Measurements from ENCODE around the gene POMGNT1.
"Not testable (repeated sequence)": the region's sequence is repeated elsewhere in the genome, so short reads cannot be mapped to it uniquely, and the experiment has no call there.

The POMGNT1 gene

GRCh38 chr1:46197964-46198811 lies at the start of gene POMGNT1:
TSS of gene POMGNT1 (minus strand) at chr1:46198434. CDS start at chr1:46197821, 613 bp downstream.
- peak; percentile 73 for DNase-seq (ENCODE audit: low read depth)

DNA sequence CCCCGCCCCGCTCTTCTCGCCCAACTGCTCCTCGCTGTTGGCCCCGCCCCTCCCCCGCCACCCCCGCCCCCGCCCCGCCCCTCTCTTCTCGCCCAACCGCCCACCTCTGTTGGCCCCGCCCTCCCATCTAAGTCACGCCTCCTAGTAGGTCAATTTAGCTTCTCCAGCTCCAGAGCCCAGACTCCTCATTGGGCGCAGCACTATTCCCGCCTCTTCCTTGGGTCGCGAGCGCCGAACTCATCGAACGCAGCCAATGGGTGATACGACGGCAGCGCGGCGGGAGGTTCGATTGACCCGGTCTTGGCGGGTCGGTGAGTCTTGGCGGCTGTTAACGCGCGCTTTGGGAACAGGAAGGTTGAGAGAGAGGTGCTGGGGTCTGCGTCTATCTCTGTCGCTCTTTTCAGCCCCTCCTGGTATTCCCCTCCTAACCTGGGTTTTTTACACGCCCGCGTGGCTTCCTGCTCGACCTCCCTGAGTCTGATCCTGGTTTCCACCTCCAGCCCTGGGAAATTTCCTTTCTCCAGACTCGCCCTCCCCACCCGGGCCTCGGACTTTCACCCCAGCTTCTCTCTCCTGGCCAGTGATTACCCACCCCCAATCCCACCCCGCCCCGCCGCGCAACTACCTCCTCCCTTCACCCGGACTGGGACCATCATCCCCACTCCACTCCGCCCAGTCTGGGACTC lies 49.3 kb upstream of the POMGNT1 start, which contains the start of gene RAD54L:
TSS of gene RAD54L (plus strand) at position 328 of the 686 bp plus-strand sequence. CDS start 643 bp downstream, outside the sequence.
- DNase-seq (ENCODE audit: low read depth), result peak; percentile 95

GRCh38 chr1:46246548-46247435 lies 48.6 kb upstream of the POMGNT1 start:
- DNase-seq (ENCODE audit: low read depth), result peak; percentile 48

DNA sequence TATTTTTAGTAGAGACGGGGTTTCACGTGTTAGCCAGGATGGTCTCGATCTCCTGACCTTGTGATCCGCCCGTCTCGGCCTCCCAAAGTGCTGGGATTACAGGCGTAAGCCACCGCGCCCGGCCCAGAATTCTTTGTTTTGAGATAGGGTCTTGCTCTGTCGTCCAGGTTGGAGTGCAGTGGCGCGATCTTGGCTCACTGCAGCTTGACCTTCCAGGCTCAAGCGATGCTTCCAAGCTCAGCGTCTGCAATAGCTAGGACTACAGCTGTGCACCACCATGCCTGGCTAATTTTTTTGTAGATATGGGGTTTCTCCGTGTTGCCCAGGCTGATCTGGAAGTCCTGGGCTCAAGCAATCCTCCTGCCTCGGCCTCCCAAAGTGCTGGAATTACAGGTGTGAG lies 47.9 kb upstream of the POMGNT1 start:
- DNase-seq (ENCODE audit: low read depth), result not testable (repeated sequence)

- DNase-seq (ENCODE audit: low read depth), result no peak
These were observed 46.6 kb upstream of the POMGNT1 start for GRCh38 chr1:46244656-46245371.

GRCh38 chr1:46243831-46244230 lies 45.6 kb upstream of the POMGNT1 start:
- not testable (repeated sequence) for DNase-seq (ENCODE audit: low read depth)

- DNase-seq (ENCODE audit: low read depth), result no peak
These were observed 44.7 kb upstream of the POMGNT1 start for GRCh38 chr1:46242918-46243317.

DNA sequence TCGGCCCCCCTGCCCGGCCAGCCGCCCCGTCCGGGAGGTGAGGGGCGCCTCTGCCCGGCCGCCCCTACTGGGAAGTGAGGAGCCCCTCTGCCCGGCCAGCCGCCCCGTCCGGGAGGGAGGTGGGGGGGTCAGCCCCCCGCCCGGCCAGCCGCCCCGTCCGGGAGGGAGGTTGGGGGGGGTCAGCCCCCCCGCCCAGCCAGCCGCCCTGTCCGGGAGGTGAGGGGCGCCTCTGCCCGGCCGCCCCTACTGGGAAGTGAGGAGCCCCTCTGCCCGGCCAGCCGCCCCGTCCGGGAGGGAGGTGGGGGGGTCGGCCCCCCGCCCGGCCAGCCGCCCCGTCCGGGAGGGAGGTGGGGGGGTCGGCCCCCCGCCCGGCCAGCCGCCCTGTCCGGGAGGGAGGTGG lies 43.5 kb upstream of the POMGNT1 start:
- DNase-seq (ENCODE audit: low read depth), result not testable (repeated sequence)

DNA sequence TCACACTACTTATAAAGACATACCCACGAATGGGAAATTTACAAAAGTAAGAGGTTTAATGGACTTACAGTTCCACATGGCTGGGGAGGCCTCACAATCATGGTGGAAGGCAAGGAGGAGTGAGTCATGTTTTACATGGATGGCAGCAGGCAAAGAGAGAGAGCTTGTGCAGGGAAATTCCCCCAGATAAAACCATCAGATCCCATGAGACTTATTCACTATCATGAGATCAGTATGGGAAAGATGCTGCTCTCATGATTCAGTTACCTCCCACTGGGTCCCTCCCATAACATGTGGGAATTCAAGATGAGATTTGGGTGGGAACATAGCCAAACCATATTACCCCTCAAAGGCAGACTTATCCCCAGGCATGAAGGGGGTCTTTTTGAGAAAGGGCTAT lies 40.6 kb upstream of the POMGNT1 start:
- not testable (repeated sequence) for DNase-seq (ENCODE audit: low read depth)

- DNase-seq (ENCODE audit: low read depth), result no peak
These were observed 38.6 kb upstream of the POMGNT1 start for GRCh38 chr1:46236882-46237281.

DNA sequence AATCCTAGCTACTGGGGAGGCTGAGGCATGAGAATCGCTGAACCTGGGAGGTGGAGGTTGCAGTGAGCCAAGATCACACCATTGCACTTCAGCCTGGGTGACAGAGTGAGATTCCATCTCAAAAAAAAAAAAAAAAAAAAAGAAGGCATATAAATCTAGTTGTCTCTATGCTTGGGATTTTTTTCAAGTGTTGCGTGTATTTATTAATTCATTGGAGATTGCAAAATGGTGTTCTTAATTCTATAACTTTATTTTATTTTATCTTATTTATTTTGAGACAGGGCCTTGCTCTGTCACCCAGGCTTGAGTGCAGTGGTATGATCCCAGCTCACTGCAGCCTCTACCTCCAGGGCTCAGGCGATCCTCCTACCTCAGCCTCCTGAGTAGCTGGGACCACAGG lies 33.0 kb upstream of the POMGNT1 start:
- not testable (repeated sequence) for DNase-seq (ENCODE audit: low read depth)

- DNase-seq (ENCODE audit: low read depth), result no peak
These were observed 26.7 kb upstream of the POMGNT1 start for GRCh38 chr1:46224966-46225365.

- DNase-seq (ENCODE audit: low read depth), result peak; percentile 50
These were observed 25.3 kb upstream of the POMGNT1 start for GRCh38 chr1:46223472-46223943.

DNA sequence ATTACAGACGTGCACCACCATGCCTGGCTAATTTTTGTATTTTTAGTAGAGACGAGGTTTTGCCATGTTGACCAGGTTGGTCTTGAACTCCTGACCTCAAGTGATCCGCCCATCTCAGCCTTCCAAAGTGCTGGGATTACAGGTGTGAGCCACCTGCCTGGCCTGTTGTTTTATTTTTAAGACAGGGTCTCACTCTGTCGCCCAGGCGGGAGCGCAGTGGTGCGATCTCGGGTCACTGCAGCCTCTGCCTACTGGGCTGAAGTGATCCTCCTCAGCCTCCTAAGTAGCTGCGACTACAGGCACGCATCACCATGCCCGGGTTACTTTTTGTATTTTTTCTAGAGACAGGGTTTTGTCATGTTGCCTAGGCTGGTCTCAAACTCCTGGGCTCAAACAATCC lies 24.8 kb upstream of the POMGNT1 start:
- not testable (repeated sequence) for DNase-seq (ENCODE audit: low read depth)

DNA sequence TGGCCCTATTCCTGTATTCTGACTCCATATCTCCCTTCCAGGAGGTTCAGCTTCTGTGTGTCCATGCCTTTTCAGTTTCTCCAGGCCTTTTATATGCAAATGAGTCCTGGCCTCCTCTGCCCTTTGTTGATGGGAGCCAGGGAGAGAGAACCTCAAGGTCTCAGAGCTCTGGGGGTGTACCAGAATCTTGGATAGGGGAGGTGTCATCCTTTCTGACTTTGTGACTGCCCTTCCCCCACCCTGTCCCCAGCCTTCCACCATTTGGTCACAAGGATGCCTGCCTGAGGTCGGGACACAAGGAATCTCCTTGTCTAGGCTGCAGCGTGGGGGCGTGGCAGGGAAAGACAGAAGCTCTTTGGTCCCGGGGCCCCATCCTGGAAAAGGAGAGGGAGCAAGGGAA lies 23.5 kb upstream of the POMGNT1 start:
- DNase-seq (ENCODE audit: low read depth), result no peak

DNA sequence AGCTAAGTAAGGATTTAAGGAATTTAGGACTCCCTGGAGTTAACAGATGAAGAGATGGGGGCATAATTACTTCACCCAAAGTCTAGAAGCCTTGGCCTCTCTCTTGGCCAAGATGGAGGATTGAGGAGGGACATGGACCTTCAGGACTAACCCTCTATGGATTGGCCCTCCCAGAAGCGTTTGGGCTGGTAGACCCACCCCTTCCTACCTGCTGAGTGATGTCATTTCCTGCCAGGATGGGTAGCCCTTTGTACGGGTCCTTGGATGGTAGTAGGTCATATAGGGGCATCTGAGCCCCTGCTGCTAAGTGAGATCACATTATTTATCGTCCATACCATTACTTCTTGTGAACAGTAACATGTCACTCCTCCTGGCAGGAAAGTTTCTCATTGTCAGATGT lies 22.6 kb upstream of the POMGNT1 start:
- DNase-seq (ENCODE audit: low read depth), result no peak

GRCh38 chr1:46219551-46220520 lies 21.6 kb upstream of the POMGNT1 start:
- no peak for DNase-seq (ENCODE audit: low read depth)

DNA sequence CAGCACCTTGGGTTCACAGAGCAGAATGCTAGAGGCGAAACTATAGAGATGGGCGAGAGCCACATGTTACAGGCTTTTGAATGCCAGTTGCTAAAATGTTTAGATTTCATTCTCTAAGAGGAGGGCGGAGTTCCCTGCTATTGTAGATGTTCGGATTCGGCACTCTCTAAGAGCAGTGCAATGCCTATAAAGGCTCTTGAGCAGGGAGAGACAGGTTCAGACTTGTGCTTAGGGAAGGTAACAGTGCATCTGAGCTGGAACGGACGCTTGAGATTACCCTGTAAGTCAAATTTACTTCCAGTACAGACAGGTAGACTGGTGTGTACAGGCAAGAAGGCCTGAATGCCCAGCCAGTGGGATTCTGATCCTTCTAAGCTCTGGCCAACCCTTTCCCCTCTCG lies 20.2 kb upstream of the POMGNT1 start:
- DNase-seq (ENCODE audit: low read depth), result no peak

DNA sequence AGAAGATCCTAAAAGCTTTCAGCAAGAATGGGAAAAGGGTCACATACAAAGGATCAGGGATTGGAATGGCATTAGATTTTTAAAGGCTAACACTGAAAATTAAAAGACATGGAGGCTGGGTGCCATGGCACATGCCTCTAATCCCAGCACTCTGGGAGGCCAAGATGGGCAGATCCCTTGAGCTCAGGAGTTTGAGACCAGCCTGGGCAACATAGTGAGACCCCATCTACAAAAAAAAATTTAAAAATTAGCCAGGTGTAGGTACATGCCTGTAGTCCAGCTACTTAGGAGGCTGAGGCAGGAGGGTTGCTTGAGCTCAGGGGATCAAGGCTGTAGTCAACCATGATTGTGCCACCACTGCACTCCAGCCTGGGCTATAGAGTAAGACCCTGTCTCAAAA lies 17.3 kb upstream of the POMGNT1 start:
- DNase-seq (ENCODE audit: low read depth), result no peak

GRCh38 chr1:46211051-46211450 lies 12.8 kb upstream of the POMGNT1 start:
- DNase-seq (ENCODE audit: low read depth), result no peak
